Right hindlimb (tissue), 1 donor: Measurements from ENCODE around the gene LRP10.

Experiments used
- DNase-seq: peaks from one replicate; pipeline ENCODE4 v3.0.0-alpha.2; 2018

The LRP10 gene

GRCh38 chr14:22866874-22867273 is 4.7 kb upstream of the LRP10 start:
- DNase-seq, result no peak

GRCh38 chr14:22870811-22871223 is 723 bp upstream of the LRP10 start:
- DNase-seq, result no peak

- peak; percentile 89 for DNase-seq
These were observed 693 bp downstream of the LRP10 start for GRCh38 chr14:22872033-22872832.

GRCh38 chr14:22872833-22873520 is 1.4 kb downstream of the LRP10 start:
- DNase-seq, result no peak

- no peak for DNase-seq
These were observed 3.6 kb downstream of the LRP10 start for GRCh38 chr14:22875003-22875747.

- no peak for DNase-seq
These were observed 4.3 kb downstream of the LRP10 start for GRCh38 chr14:22875748-22876319.

GRCh38 chr14:22877000-22877501 is 5.5 kb downstream of the LRP10 start:
- no peak for DNase-seq

GRCh38 chr14:22878271-22879246 is 7.0 kb downstream of the LRP10 start:
- no peak for DNase-seq

- no peak for DNase-seq
These were observed 10.5 kb downstream of the LRP10 start for GRCh38 chr14:22882064-22882463.

GRCh38 chr14:22882529-22883172 is 11.1 kb downstream of the LRP10 start:
- peak; percentile 49 for DNase-seq

GRCh38 chr14:22883173-22883976 is 11.8 kb downstream of the LRP10 start, which contains the start of gene REM2:
Gene REM2, plus strand, starts transcription at chr14:22883222. Its CDS starts 66 bp downstream, at chr14:22883288.
- DNase-seq, result no peak

GRCh38 chr14:22884076-22884737 is 12.7 kb downstream of the LRP10 start:
- no peak for DNase-seq

- DNase-seq, result no peak
These were observed 13.4 kb downstream of the LRP10 start for GRCh38 chr14:22884738-22885523.

- DNase-seq, result no peak
These were observed 14.4 kb downstream of the LRP10 start for GRCh38 chr14:22885975-22886374.

GRCh38 chr14:22886500-22887259 is 15.1 kb downstream of the LRP10 start:
- DNase-seq, result peak; percentile 83

GRCh38 chr14:22887260-22887989 is 15.9 kb downstream of the LRP10 start:
- peak; percentile 68 for DNase-seq

GRCh38 chr14:22887990-22888378 is 16.4 kb downstream of the LRP10 start:
- DNase-seq, result no peak
